ENCODE measurements around the gene NUP107.

- TF ChIP-seq, protein P1, sequence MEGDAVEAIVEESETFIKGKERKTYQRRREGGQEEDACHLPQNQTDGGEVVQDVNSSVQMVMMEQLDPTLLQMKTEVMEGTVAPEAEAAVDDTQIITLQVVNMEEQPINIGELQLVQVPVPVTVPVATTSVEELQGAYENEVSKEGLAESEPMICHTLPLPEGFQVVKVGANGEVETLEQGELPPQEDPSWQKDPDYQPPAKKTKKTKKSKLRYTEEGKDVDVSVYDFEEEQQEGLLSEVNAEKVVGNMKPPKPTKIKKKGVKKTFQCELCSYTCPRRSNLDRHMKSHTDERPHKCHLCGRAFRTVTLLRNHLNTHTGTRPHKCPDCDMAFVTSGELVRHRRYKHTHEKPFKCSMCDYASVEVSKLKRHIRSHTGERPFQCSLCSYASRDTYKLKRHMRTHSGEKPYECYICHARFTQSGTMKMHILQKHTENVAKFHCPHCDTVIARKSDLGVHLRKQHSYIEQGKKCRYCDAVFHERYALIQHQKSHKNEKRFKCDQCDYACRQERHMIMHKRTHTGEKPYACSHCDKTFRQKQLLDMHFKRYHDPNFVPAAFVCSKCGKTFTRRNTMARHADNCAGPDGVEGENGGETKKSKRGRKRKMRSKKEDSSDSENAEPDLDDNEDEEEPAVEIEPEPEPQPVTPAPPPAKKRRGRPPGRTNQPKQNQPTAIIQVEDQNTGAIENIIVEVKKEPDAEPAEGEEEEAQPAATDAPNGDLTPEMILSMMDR (IDR thresholded peaks at IDR 0.05) = no peak
- TF ChIP-seq SIN3A (IDR thresholded peaks at IDR 0.05; ENCODE audit: borderline replicate concordance, insufficient read depth, low read depth, low read length) = no peak
Measured at GRCh38 chr12:68784015-68784414, 97.2 kb downstream of the NUP107 start.
